ENCODE measurements around the gene CCDC188. TPM values are rescaled to one million over a fixed set of nuclear protein-coding genes. Genes with fewer than 3 reads are reported as not detected.

CCDC188 gene
- total RNA-seq, 1 donor from 2014 or later = 1.00 TPM

- no peak for DNase-seq (ENCODE audit: low spot score)
Measured at GRCh38 chr22:20108757-20109230, 42.1 kb downstream of the CCDC188 start.

DNA sequence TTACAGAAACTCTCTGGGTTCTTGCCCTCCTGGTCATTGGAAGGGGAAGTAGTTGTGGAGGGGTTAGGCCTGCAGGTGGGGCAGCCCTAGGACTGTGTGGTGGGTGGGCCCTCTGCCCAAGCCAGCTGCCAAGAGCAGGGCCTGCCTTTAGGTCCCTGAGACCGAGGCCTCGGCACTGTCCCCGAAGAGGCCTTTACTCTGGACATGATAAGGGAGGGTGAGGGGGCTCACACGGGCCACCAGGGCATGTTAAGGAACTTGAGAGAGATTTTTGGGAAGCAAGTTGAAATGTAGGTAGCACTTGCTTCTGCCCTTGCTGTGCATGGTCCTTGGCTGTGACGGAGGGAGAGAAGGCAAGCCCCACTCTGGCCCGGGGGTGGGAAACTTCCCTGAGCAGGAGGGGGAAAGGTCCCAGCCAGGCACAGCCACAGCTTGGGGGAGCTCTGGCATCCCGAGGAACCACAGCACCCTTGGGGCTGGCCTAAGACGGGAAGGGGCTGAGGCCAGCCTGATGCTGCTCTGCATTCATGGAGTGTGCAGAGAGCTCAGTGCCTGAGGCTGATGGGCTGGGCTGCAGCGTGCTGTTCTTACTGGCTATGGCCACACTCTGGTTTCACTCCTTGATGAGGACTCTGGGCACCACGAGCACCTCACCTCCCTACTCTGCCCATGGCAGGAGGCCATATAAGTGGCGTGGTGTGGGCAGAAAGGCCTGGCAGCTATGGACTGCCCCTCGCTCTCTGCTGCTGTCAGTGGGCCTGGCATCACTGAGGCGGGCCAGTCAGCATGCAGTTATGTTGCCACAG is 42.7 kb downstream of the CCDC188 start:
- DNase-seq (ENCODE audit: low spot score) = no peak

DNA sequence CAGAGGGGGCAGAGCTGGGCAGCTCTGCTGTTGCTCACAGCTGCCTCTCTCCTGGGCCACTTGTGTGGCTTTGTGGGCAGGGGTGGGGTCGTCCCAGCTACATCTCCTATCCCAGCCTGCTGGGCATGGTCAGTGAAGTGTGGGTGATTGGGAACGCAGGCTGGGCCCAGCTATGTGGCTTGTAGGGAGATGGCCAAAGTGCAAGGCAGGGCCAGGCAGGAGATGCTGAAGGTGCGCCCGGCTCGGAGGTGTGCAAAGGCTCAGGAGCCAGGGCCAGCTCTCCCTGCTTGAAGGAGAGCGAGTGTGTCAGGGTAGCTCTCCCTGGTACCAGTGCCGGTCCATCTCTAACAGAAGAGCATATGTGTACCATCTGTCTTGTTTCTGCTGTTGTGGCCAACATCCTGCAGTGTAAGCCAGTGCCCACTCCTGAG is 43.4 kb downstream of the CCDC188 start:
- no peak for DNase-seq (ENCODE audit: low spot score)

GRCh38 chr22:20106849-20107237 is 44.0 kb downstream of the CCDC188 start:
- no peak for DNase-seq (ENCODE audit: low spot score)

DNA sequence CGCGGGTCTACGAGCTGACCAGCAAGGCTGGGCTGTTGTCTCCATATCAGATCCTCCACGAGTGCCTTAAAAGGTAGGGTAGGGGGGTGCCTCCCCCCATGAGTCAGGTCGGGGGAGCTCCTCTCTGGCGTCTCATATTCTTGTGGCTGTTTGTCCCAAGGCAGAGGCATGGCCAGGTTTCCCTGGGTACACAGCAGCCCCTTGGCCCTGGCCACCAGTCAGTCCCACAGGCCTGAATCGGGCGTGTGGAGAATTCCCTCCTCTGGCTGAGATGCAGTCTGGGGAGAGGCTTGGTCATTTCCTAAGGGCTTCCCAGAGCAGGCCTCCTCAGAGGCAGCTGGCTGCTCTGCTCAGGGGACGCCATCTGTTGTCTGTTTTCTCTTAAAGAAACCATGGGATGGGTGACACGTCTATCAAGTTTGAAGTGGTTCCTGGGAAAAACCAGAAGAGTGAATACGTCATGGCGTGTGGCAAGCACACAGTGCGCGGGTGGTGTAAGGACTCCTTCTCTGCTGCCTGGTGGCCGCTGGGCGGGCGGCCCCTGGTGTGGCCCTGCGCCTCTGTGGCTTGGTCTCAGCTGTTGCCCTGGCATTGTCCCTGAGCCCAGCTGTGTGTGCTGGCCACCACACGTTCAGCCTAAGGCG is 44.5 kb downstream of the CCDC188 start:
- no peak for DNase-seq (ENCODE audit: low spot score)

GRCh38 chr22:20105456-20106204 is 45.2 kb downstream of the CCDC188 start:
- no peak for DNase-seq (ENCODE audit: low spot score)

DNA sequence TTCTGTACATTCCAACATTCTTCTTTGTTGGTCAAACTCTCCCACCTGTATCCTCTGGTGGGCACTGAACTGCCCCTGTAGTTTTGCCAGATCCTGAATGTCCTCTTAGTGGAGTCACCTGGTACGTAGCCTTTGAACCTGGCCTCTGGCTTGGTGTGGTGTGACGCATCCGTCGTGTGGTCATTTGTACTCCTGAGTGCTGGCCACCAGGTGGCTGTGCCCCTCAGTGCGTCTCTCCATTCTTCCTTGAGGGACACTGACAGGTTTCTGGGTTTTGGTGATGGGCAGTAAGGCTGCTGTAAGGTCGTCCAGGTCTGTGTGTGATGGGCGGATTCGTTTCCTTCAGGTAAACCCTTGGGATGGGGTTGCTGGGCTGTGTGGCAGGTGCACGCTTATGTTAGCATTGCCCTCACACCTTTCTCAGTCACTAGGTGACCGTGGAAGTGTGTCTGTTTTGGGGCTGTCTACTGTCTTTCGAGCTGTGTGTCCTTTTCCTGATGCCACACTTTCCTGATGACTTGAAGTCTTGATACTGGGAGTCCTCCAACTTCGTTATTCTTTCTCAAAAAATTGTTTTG is 48.6 kb downstream of the CCDC188 start:
- DNase-seq (ENCODE audit: low spot score) = no peak

DNA sequence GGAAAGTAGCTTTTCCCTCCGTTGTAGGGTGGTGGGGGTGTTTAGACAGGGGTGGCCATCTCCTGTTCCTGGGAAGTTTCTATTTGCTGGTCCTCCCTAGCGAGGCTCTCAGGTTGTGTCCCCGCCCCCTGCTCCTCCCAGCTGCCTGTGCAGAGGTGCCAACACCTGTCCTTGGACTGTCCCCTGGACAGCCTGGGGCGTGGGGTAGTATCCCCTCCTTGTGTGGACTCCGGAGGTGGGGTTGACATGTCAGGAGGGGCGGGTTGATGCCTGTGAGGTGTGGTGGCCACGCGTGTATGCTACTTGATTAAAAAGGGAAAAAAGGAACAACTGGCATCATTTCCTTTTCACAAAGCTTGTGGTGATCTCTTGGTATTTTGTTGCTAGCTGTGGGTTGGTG is 49.2 kb downstream of the CCDC188 start:
- DNase-seq (ENCODE audit: low spot score) = no peak

- no peak for DNase-seq (ENCODE audit: low spot score)
Measured at GRCh38 chr22:20099099-20099711, 51.6 kb downstream of the CCDC188 start.

Small RNA genes lying within 50 kb of the gene (microRNA-seq; reads per million reads assigned to microRNA genes)
- gene MIR6816 (ENCODE audit: borderline number of aligned reads) = not detected

Other genes with a start within 250 kb of the CCDC188 start
- gene COMT, start 209.3 kb downstream of the CCDC188 start, total RNA-seq = 144 TPM
- gene TXNRD2, start 209.2 kb downstream of the CCDC188 start, total RNA-seq = 20.2 TPM
- 5.3 TPM for gene ARVCF, start 134.2 kb downstream of the CCDC188 start, total RNA-seq
- gene TANGO2, start 129.9 kb downstream of the CCDC188 start, total RNA-seq = 34.8 TPM
- gene DGCR8, start 70.8 kb downstream of the CCDC188 start, total RNA-seq = 29.7 TPM
- 75.9 TPM for gene RANBP1, start 35.0 kb downstream of the CCDC188 start, total RNA-seq
- gene TRMT2A, start 33.8 kb downstream of the CCDC188 start, total RNA-seq = 49.2 TPM
- 77.8 TPM for gene ZDHHC8, start 19.3 kb downstream of the CCDC188 start, total RNA-seq
- 0.55 TPM for gene RTN4R, start 117.3 kb upstream of the CCDC188 start, total RNA-seq
- 25.7 TPM for gene DGCR6L, start 169.0 kb upstream of the CCDC188 start, total RNA-seq
- gene ZNF74, start 243.1 kb upstream of the CCDC188 start, total RNA-seq = 5.2 TPM

All from mesenteric fat pad (tissue), 1 donor.